Ishikawa (cell line): ENCODE measurements around the gene OR2C3.

Source experiments
- CEBPB ChIP-seq: IDR thresholded peaks from 2 replicates; pipeline ENCODE4 v1.6.1; 2012
- CREB1 ChIP-seq: IDR thresholded peaks from 2 replicates; pipeline ENCODE4 v1.6.1; 2012; ENCODE audit warnings: low read depth
- EGR1 ChIP-seq: IDR thresholded peaks from 2 replicates; pipeline ENCODE4 v1.6.1; 2012
- EP300 ChIP-seq: IDR thresholded peaks from 2 replicates; pipeline ENCODE4 v1.6.1; 2012; ENCODE audit warnings: borderline replicate concordance
- FOXM1 ChIP-seq: IDR thresholded peaks from 2 replicates; pipeline ENCODE4 v1.6.1; 2012; ENCODE audit warnings: low read depth, borderline replicate concordance
- NFIC ChIP-seq: IDR thresholded peaks from 2 replicates; pipeline ENCODE4 v1.6.1; 2012
- RAD21 ChIP-seq: IDR thresholded peaks from 2 replicates; pipeline ENCODE4 v1.6.1; 2012; ENCODE audit warnings: low read depth
- TAF1 ChIP-seq: IDR thresholded peaks from 2 replicates; pipeline ENCODE4 v1.6.1; 2012; ENCODE audit warnings: low read depth, mild to moderate bottlenecking
- TCF12 ChIP-seq: IDR thresholded peaks from 2 replicates; pipeline ENCODE4 v1.6.1; 2012; ENCODE audit warnings: low read depth
- TEAD4 ChIP-seq: IDR thresholded peaks from 2 replicates; pipeline ENCODE4 v1.6.1; 2012
- YY1 ChIP-seq: IDR thresholded peaks from 2 replicates; pipeline ENCODE4 v1.6.1; 2012; ENCODE audit warnings: low read depth
- ZBTB7A ChIP-seq: IDR thresholded peaks from 2 replicates; pipeline ENCODE4 v1.6.1; 2012; ENCODE audit warnings: low read depth
- TF ChIP-seq, protein P1 (sequence below): IDR thresholded peaks from 2 replicates; pipeline ENCODE4 v1.6.1; 2012
- TF ChIP-seq, protein P2 (sequence below): IDR thresholded peaks from 2 replicates; pipeline ENCODE4 v1.6.1; 2012; ENCODE audit warnings: low read depth, mild to moderate bottlenecking
- TF ChIP-seq, protein P3 (sequence below): IDR thresholded peaks from 2 replicates; pipeline ENCODE4 v1.6.1; 2012

Gene OR2C3

DNA sequence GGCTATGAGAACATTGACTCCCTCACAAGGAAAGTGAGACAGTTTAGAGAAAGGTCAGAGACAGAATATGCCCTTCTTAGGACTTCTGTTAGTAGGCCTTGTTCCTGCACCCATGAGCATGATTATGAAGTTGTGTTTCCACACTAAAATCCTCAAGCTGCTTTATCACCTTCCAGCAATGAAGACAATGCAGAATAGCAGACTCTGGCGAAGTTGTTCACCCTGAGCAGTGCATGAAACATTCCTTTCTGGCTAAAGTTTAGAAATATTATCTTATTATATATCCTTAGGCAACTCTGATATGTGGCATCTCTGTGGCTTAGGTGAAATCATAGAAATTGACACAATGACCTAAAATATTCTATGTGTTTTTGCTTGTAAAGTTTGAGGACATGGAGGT, 38.0 kb upstream of the OR2C3 start:
- no peak for TF ChIP-seq YY1
- no peak for TF ChIP-seq EP300
- TF ChIP-seq TCF12: no peak
- TF ChIP-seq ZBTB7A: no peak
- no peak for TF ChIP-seq CEBPB
- TF ChIP-seq, protein P1, sequence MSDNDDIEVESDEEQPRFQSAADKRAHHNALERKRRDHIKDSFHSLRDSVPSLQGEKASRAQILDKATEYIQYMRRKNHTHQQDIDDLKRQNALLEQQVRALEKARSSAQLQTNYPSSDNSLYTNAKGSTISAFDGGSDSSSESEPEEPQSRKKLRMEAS: no peak
- TF ChIP-seq RAD21: no peak
- TF ChIP-seq TEAD4: no peak
- TF ChIP-seq, protein P2, sequence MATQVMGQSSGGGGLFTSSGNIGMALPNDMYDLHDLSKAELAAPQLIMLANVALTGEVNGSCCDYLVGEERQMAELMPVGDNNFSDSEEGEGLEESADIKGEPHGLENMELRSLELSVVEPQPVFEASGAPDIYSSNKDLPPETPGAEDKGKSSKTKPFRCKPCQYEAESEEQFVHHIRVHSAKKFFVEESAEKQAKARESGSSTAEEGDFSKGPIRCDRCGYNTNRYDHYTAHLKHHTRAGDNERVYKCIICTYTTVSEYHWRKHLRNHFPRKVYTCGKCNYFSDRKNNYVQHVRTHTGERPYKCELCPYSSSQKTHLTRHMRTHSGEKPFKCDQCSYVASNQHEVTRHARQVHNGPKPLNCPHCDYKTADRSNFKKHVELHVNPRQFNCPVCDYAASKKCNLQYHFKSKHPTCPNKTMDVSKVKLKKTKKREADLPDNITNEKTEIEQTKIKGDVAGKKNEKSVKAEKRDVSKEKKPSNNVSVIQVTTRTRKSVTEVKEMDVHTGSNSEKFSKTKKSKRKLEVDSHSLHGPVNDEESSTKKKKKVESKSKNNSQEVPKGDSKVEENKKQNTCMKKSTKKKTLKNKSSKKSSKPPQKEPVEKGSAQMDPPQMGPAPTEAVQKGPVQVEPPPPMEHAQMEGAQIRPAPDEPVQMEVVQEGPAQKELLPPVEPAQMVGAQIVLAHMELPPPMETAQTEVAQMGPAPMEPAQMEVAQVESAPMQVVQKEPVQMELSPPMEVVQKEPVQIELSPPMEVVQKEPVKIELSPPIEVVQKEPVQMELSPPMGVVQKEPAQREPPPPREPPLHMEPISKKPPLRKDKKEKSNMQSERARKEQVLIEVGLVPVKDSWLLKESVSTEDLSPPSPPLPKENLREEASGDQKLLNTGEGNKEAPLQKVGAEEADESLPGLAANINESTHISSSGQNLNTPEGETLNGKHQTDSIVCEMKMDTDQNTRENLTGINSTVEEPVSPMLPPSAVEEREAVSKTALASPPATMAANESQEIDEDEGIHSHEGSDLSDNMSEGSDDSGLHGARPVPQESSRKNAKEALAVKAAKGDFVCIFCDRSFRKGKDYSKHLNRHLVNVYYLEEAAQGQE: no peak
- TF ChIP-seq FOXM1: no peak
- no peak for TF ChIP-seq TAF1
- TF ChIP-seq CREB1: no peak
- TF ChIP-seq, protein P3, sequence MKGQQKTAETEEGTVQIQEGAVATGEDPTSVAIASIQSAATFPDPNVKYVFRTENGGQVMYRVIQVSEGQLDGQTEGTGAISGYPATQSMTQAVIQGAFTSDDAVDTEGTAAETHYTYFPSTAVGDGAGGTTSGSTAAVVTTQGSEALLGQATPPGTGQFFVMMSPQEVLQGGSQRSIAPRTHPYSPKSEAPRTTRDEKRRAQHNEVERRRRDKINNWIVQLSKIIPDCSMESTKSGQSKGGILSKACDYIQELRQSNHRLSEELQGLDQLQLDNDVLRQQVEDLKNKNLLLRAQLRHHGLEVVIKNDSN: no peak
- no peak for TF ChIP-seq NFIC
- TF ChIP-seq EGR1: no peak

DNA sequence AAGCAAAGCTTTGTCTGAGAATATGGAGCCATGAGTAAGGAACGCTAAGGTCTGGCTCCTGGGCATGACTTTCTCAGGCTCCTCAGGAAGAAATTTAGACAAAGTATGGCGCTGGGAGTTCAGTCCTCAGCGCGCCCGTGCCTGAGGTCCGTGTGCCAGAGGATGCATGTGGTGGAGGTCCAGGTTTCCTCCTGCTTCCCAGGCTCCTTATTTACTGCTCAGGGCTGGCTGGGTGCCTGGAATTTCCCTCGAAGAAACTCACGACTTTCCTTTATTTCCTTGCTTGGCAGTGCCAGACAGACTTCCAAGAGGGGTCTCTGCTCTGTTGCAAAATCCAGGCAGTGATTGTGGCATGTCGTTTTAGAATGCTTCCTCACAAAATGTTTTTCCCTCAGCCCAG, 26.0 kb upstream of the OR2C3 start:
- TF ChIP-seq, protein P2: no peak
- TF ChIP-seq EGR1 (no peak), CEBPB (no peak), CREB1 (no peak), TCF12 (no peak), ZBTB7A (no peak)
- TF ChIP-seq, protein P3: no peak

GRCh38 chr1:247561711-247562110, 25.5 kb upstream of the OR2C3 start:
- TF ChIP-seq TAF1: no peak
- no peak for TF ChIP-seq TEAD4
- no peak for TF ChIP-seq CEBPB
- TF ChIP-seq YY1: no peak
- no peak for TF ChIP-seq FOXM1
- TF ChIP-seq, protein P2: no peak
- no peak for TF ChIP-seq EGR1
- TF ChIP-seq RAD21: no peak
- no peak for TF ChIP-seq EP300
- no peak for TF ChIP-seq ZBTB7A
- TF ChIP-seq, protein P1: no peak
- TF ChIP-seq NFIC: no peak
- TF ChIP-seq TCF12: no peak
- no peak for TF ChIP-seq CREB1
- TF ChIP-seq, protein P3: no peak

- TF ChIP-seq RAD21: no peak
- no peak for TF ChIP-seq TCF12
- no peak for TF ChIP-seq FOXM1
- TF ChIP-seq EGR1: no peak
- no peak for TF ChIP-seq CREB1
- no peak for TF ChIP-seq TEAD4
- TF ChIP-seq, protein P3: no peak
- TF ChIP-seq TAF1: no peak
- TF ChIP-seq CEBPB: no peak
Observed at GRCh38 chr1:247557926-247558674, 21.9 kb upstream of the OR2C3 start.
